C1 segment of cervical spinal cord (tissue), 14 donors: ENCODE data around the gene GPR42.

Source experiments
- DNase-seq, 14 donors: peaks; one replicate each; lab custom pipeline; 2025; lab: John Stamatoyannopoulos, UW

The GPR42 gene

DNA sequence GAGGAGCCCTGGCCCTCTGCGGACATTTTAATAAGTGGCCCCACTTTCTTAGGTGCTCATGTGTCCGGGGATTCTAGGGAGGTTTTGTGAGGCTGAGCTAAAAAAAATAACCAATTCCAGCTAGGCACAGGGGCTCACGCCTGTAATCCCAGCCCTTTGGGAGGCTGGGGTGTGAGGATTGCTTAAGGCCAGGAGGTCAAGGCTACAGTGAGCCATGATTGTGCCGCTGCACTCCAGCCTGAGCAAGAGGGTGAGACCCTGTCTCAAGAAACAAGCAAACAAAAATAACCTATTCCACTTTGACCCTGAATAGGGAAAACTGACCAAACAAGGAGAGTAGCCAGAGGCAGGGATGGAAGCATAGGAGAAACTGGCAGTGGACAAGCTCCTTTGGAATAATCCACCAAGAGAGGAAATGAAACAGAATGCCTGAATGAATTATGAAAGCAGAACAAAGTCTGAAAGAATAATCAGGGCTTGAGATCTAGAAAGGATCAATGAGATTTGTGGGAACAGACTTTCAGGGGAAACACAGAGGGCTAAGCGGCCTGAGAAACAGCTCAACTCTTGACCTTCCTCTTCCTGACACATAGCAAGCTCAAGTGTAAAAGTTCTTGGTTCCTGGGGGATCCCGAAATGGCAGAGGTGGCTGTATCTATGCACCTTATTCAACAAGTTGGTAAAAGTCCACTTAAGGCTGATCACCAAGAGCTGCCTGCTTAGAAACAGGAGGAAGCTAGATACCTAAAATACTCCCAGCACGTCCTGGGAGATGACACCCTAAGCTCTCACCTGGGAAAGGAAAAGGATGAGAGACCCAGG, 47.1 kb downstream of the GPR42 start:
- DNase-seq, result no peak

DNA sequence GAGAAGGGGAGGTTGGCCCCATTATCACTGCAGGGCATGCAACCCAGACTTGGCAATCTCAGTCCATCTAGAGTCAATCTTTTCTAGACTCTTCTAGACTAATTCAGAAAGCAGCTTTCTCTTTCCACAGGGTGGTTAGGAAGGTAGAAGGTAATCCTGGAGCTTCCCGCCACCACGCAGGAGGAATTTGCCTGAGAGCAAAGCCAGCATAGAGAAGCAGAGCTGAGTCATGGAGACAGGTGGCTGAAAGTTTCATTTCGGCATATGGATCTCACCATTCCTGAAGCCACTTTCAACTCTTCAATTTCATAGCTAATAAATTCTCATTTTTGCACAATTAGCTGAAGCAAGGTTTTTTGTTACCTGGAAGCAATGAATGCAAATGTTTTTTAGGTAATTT, 48.2 kb downstream of the GPR42 start:
- DNase-seq, result no peak

DNA sequence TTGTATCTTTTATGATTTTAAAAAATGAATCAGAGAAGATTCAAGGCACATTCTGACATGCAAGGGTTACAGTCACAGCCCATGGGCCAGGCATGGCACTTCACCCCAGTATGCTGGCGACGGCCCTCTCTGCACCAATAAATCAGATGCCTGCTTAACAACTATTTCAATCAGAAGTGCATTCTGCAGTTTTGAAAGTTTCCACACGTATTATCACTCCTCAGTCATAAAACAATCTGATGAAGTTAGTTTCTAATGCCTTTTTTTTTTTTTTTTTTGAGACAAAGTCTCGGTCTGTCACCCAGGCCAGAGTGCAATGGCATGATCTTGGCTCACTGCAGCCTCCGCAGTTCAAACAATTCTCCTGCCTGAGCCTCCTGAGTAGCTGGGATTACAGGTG, 48.9 kb downstream of the GPR42 start:
- no peak for DNase-seq

DNA sequence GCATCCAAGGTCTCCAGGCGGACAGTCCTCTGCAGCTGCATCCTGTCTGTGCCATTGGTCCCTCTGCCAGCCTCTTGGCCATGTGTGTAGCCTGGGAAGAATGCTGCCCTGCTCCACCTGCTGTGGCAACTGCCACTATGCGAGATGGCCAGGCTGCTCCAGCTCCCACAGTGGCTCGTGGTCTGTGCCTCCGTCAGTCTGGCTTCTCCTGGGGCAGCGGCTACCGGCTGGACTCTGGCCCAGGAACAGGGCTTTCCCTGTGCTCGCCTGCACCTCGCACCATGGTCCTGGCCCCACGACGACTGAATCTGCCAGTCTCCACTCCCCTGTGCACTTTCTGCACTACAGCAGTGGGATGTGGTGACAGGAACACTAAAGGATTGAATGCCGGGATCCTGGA, 50.5 kb downstream of the GPR42 start:
- no peak for DNase-seq
